ENCODE results near the gene ARHGAP15.

ARHGAP15 gene

GRCh38 chr2:143719406-143719805 lies 590.2 kb downstream of the ARHGAP15 start:
- DNase-seq (ENCODE audit: low read depth in 2 of 2) = no peak

- no peak for DNase-seq (ENCODE audit: low read depth in 2 of 2)
Observed at GRCh38 chr2:143720095-143720664, 591.0 kb downstream of the ARHGAP15 start.

- no peak for DNase-seq (ENCODE audit: low read depth in 2 of 2)
Observed at GRCh38 chr2:143725400-143725799, 596.2 kb downstream of the ARHGAP15 start.

- DNase-seq (ENCODE audit: low read depth in 2 of 2) = no peak
Observed at GRCh38 chr2:143726151-143726845, 597.1 kb downstream of the ARHGAP15 start.

- DNase-seq (ENCODE audit: low read depth in 2 of 2) = no peak
Observed at GRCh38 chr2:143728498-143728897, 599.3 kb downstream of the ARHGAP15 start.

GRCh38 chr2:143729296-143729814 lies 600.1 kb downstream of the ARHGAP15 start:
- no peak for DNase-seq (ENCODE audit: low read depth in 2 of 2)

GRCh38 chr2:143730155-143730952 lies 601.1 kb downstream of the ARHGAP15 start:
- peak in 1 of 2 donors; percentile 15 for DNase-seq (ENCODE audit: low read depth in 2 of 2)

GRCh38 chr2:143730953-143731260 lies 601.7 kb downstream of the ARHGAP15 start:
- DNase-seq (ENCODE audit: low read depth in 2 of 2) = no peak

GRCh38 chr2:143732076-143732475 lies 602.9 kb downstream of the ARHGAP15 start:
- no peak for DNase-seq (ENCODE audit: low read depth in 2 of 2)

- DNase-seq (ENCODE audit: low read depth in 2 of 2) = no peak
Observed at GRCh38 chr2:143732871-143733270, 603.7 kb downstream of the ARHGAP15 start.

- no peak for DNase-seq (ENCODE audit: low read depth in 2 of 2)
Observed at GRCh38 chr2:143734507-143734906, 605.3 kb downstream of the ARHGAP15 start.

- DNase-seq (ENCODE audit: low read depth in 2 of 2) = no peak
Observed at GRCh38 chr2:143736904-143737303, 607.7 kb downstream of the ARHGAP15 start.

- no peak for DNase-seq (ENCODE audit: low read depth in 2 of 2)
Observed at GRCh38 chr2:143740431-143740830, 611.2 kb downstream of the ARHGAP15 start.

- no peak for DNase-seq (ENCODE audit: low read depth in 2 of 2)
Observed at GRCh38 chr2:143741205-143741604, 612.0 kb downstream of the ARHGAP15 start.

- no peak for DNase-seq (ENCODE audit: low read depth in 2 of 2)
Observed at GRCh38 chr2:143742581-143742980, 613.4 kb downstream of the ARHGAP15 start.

- DNase-seq (ENCODE audit: low read depth in 2 of 2) = no peak
Observed at GRCh38 chr2:143744114-143744513, 614.9 kb downstream of the ARHGAP15 start.

GRCh38 chr2:143745060-143745459 lies 615.8 kb downstream of the ARHGAP15 start:
- no peak for DNase-seq (ENCODE audit: low read depth in 2 of 2)

GRCh38 chr2:143754742-143755141 lies 625.5 kb downstream of the ARHGAP15 start:
- DNase-seq (ENCODE audit: low read depth in 2 of 2) = no peak

GRCh38 chr2:143758629-143759330 lies 629.6 kb downstream of the ARHGAP15 start:
- no peak for DNase-seq (ENCODE audit: low read depth in 2 of 2)

- no peak for DNase-seq (ENCODE audit: low read depth in 2 of 2)
Observed at GRCh38 chr2:143759455-143759854, 630.2 kb downstream of the ARHGAP15 start.

GRCh38 chr2:143762176-143762928 lies 633.1 kb downstream of the ARHGAP15 start:
- no peak for DNase-seq (ENCODE audit: low read depth in 2 of 2)

Data from stimulated activated CD4-positive, alpha-beta T cell treated with anti-CD3 and anti-CD28 coated beads, Interleukin-15, amount 100 ng/mL, for 48 hours (primary cell).